CD4-positive, alpha-beta T cell (primary cell): Measurements from ENCODE around the gene MYBPC3. TPM values are rescaled to one million over a fixed set of nuclear protein-coding genes. Genes with fewer than 3 reads are reported as not detected.
A peak's percentile ranks its signal among the peaks of the same experiment; 100 is the strongest.

Experiments
- ATAC-seq: fragments of 200-7000 bp; cut with Tn5 transposase; one replicate; pipeline ENCODE4 v1.10.0; 2022; ENCODE audit warnings: mild to moderate bottlenecking; ENCODE audit not compliant: poor library complexity
- CTCF ChIA-PET: fragments of 350-600 bp; sonication (Branson Sonifier 250); formaldehyde crosslinking; loops from one replicate; lab custom pipeline; 2021; ENCODE audit warnings: antibody characterized with exemption, inconsistent platforms; lab: Charles Lee
- POLR2A ChIA-PET: fragments of 350-600 bp; sonication (Branson Sonifier 250); formaldehyde crosslinking; loops from one replicate; lab custom pipeline; 2021; ENCODE audit warnings: antibody characterized with exemption, inconsistent platforms; lab: Charles Lee
- DNase-seq, 14 experiments: peaks; one replicate each; pipeline ENCODE4 v3.0.0-alpha.2; 2013 to 2020; ENCODE audit warnings: mixed read lengths in 2 of 14
- H3K27ac ChIP-seq, 2 donors: one replicate each; pipeline versions ENCODE4 v1.5.1 to v1.7.0; 2013; ENCODE audit warnings: low read length in 2 of 2, low read depth in 1 of 2, mild to moderate bottlenecking in 1 of 2
- H3K27me3 ChIP-seq, 2 experiments: 1 replicate in 1 of 2; 2 replicates in 1 of 2; pipeline versions ENCODE4 v1.6.1 to v1.7.0; 2013; ENCODE audit warnings: low read length in 2 of 2, control low read depth in 1 of 2, mild to moderate bottlenecking in 1 of 2, moderate library complexity in 1 of 2; ENCODE audit not compliant: insufficient read depth in 2 of 2, control insufficient read depth in 1 of 2
- H3K36me3 ChIP-seq: one replicate; pipeline ENCODE4 v1.6.1; 2013; ENCODE audit warnings: low read length, control low read depth; ENCODE audit not compliant: insufficient read depth
- H3K4me1 ChIP-seq: one replicate; pipeline ENCODE4 v1.6.1; 2013; ENCODE audit warnings: low read length, control low read depth; ENCODE audit not compliant: insufficient read depth
- H3K4me3 ChIP-seq: one replicate; pipeline ENCODE4 v1.5.1; 2013; ENCODE audit warnings: mild to moderate bottlenecking, low read length, moderate library complexity
- H3K9me3 ChIP-seq, 2 experiments: 1 replicate in 1 of 2; 2 replicates in 1 of 2; pipeline versions ENCODE4 v1.6.1 to v1.7.0; 2013; ENCODE audit warnings: low read length in 2 of 2, mild to moderate bottlenecking in 2 of 2, control low read depth in 1 of 2, moderate library complexity in 1 of 2; ENCODE audit not compliant: control insufficient read depth in 1 of 2, insufficient read depth in 1 of 2
- H3K27ac Mint-ChIP-seq: one replicate; pipeline ENCODE4 v1.8.0; 2020; ENCODE audit warnings: mixed read lengths
- H3K27me3 Mint-ChIP-seq: one replicate; pipeline ENCODE4 v1.8.0; 2021; ENCODE audit warnings: mixed read lengths
- H3K36me3 Mint-ChIP-seq: one replicate; pipeline ENCODE4 v1.8.0; 2021; ENCODE audit warnings: low read depth, mixed read lengths
- H3K4me1 Mint-ChIP-seq: one replicate; pipeline ENCODE4 v1.8.0; 2021; ENCODE audit warnings: low read depth, mixed read lengths
- H3K4me3 Mint-ChIP-seq: one replicate; pipeline ENCODE4 v1.8.0; 2020; ENCODE audit warnings: mild to moderate bottlenecking, mixed read lengths
- H3K9me3 Mint-ChIP-seq: one replicate; pipeline ENCODE4 v1.8.0; 2020; ENCODE audit warnings: mixed read lengths
- CTCF ChIP-seq: fragments of 200-600 bp; IDR thresholded peaks from one replicate; pipeline ENCODE4 v1.8.0; 2022; ENCODE audit warnings: antibody characterized with exemption, mild to moderate bottlenecking
- intact Hi-C, 2 experiments: fragments of 100-400 bp; cut with DNase I in 1 of 2; cut with micrococcal nuclease in 1 of 2; formaldehyde crosslinking; loops; one replicate each; pipeline versions ENCODE4 v1.15.1 to v1.9.0; 2023 to 2025; cut with DNase I, micrococcal nuclease
- polyA plus RNA-seq, 2 donors: library from polyadenylated mRNA; unstranded; fragments of 120-200 nt; gene quantifications; one replicate each; pipeline ENCODE4 v1.2.1, GENCODE V29; 2013
- total RNA-seq, 174 experiments: library from RNA in 2 of 174; stranded (reverse) in 2 of 174; gene quantifications; one replicate each; pipeline ENCODE4 v1.2.3 and lab custom pipeline; 2021 to 2026

Gene MYBPC3
- total RNA-seq (not detected), total RNA-seq (lab: John Stamatoyannopoulos, UW) (0 to 0.86 (median 0.07) reads per million in 172 experiments)
- polyA plus RNA-seq (2013, experiment 1 of 2), result 0.08 TPM
- polyA plus RNA-seq (2013, experiment 2 of 2), result 0.11 TPM

GRCh38 chr11:47352556-47352955, at the start of gene MYBPC3:
Gene MYBPC3, minus strand, starts transcription at chr11:47352702. Its CDS starts 55 bp downstream, at chr11:47352647.
- Mint-ChIP-seq H3K27ac (no peak within 1 kb of the TSS), H3K4me1 (no peaks in the 10 kb centered on the region), H3K4me3 (no peak within 1 kb of the TSS), H3K27me3 (no peaks in the 10 kb centered on the region), H3K9me3 (no peaks in the 10 kb centered on the region), H3K36me3 (no peaks in the 10 kb centered on the region)
- Histone ChIP-seq H3K4me3 (no peak within 1 kb of the TSS), H3K4me1 (no peaks in the 10 kb centered on the region), H3K27me3 (no peaks in the 10 kb centered on the region), H3K36me3 (no peaks in the 10 kb centered on the region), H3K9me3 (no peaks in the 10 kb centered on the region), H3K27ac (no peak within 1 kb of the TSS)
- CTCF ChIA-PET, result no interaction called here
- TF ChIP-seq CTCF, result no peak
- ATAC-seq, result no peak
- intact Hi-C loops, result no loop called here
- no peak for DNase-seq
- POLR2A ChIA-PET, result no interaction called here

DNA sequence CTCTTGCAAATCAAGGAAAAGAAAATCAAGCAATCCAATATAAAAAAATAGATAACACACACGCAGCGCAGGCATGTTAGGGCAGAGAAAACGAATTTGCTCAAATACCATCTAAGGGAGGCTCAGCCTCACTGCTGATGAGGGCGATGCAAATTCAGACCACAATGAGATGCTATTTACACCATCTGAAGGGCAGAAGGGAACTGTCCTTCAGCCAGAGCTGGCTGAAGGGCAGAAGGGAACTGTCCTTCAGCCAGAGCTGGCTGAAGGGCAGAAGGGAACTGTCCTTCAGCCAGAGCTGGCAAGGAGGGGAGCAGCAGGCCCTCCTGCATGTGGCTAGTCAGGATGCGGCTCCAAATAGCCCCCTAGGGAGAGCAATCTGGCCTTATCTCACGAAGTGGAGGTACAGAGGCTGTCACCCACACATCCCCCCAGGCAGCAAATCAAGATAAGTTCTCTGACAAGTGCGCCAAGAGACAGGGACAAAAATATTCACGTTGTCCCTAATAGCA, 48.3 kb upstream of the MYBPC3 start:
- POLR2A ChIA-PET, result interaction anchor here (0.8 to 1.7 kb wide), 3 partner anchors 8 to 27 kb away, joined by 3 to 12 read pairs (median 10); partner anchors contain the start of genes PSMC3 and SLC39A13
- peaks cover 27% of the 10 kb centered on the region for H3K4me1 ChIP-seq
- no peaks in the 10 kb centered on the region for H3K27me3 ChIP-seq
- no peaks in the 10 kb centered on the region for H3K36me3 Mint-ChIP-seq
- CTCF ChIA-PET, result interaction anchor here (0.6 to 2.0 kb wide), 2 partner anchors 8 to 27 kb away, joined by 3 to 9 read pairs; partner anchors contain the start of gene SLC39A13
- H3K4me3 ChIP-seq, result peak overlapping the region; percentile 71
- no peaks in the 10 kb centered on the region for H3K27me3 Mint-ChIP-seq
- ATAC-seq, result peak; percentile 9
- no peaks in the 10 kb centered on the region for H3K9me3 ChIP-seq
- H3K4me1 Mint-ChIP-seq, result peaks cover 26% of the 10 kb centered on the region
- intact Hi-C loops, result loop anchor here in 1 of 2 experiments (10.0 kb wide), 2 partner anchors 364 to 466 kb away; partner anchors contain the start of genes CSTPP1 and FNBP4
- H3K36me3 ChIP-seq, result no peaks in the 10 kb centered on the region
- peak overlapping the region in 1 of 2 donors; percentile 67 for H3K27ac ChIP-seq
- peak overlapping the region; percentile 90 for H3K4me3 Mint-ChIP-seq
- H3K9me3 Mint-ChIP-seq, result no peaks in the 10 kb centered on the region
- no peak for DNase-seq
- no peak for TF ChIP-seq CTCF
- peak overlapping the region; percentile 78 for H3K27ac Mint-ChIP-seq

DNA sequence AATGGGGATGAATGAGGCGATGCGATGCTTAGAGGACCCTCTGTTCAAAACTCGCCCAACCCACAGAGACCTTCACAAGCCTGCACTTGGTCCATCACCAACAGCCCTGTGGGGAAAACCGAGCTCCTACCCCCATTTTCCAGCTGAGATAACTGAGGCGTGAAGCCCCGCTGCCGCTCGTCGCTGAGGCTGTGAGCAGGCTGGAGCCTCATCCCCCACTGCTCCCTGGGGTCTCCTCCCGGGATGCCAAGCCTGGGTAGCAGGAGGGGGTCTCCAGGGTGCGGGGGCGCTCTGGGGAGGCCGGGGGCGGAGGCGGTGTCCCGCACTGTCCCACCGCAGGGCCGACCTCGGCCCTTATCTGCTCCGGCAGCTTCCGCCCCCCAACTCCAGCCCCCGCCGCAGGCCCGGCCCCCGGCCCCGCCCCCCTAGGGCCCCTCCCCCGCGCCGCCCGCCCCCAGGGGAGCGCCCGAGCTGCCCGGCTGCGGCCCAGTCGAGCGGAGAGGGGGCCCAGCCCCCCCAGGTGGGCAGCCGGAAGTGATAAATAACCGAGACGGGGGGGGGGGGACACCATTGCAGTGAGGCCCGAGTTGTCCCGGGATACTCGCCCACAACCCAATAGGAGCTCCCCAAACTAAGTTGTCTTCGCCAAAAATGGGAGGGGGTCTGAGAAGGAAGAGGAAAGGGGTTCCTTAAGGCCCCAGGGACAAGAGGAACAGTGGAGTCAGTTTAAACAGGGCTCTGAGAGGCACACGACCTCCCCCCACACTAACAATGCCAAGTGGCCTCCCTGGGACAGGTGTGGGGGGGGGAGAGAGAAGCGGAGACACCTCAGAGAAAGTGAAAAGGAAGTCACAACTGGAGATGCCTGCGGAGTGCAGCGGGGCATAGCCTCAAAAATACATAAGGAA, 47.6 kb upstream of the MYBPC3 start:
- H3K9me3 ChIP-seq, result no peaks in the 10 kb centered on the region
- H3K27me3 Mint-ChIP-seq, result no peaks in the 10 kb centered on the region
- no peaks in the 10 kb centered on the region for H3K36me3 Mint-ChIP-seq
- peak overlapping the region; percentile 71 for H3K4me3 ChIP-seq
- ATAC-seq, result peak; percentile 76
- TF ChIP-seq CTCF, result no peak
- H3K36me3 ChIP-seq, result no peaks in the 10 kb centered on the region
- peaks cover 34% of the 10 kb centered on the region for H3K4me1 ChIP-seq
- H3K27me3 ChIP-seq, result no peaks in the 10 kb centered on the region
- ChIA-PET CTCF (interaction anchor here (0.6 to 2.0 kb wide), 4 partner anchors 8 to 54 kb away, joined by 3 to 9 read pairs (median 3); partner anchors contain the start of gene SLC39A13), POLR2A (interaction anchor here (0.6 to 1.7 kb wide), 9 partner anchors 8 to 29 kb away, joined by 3 to 12 read pairs (median 4); partner anchors contain the start of genes PSMC3, SLC39A13 and SPI1)
- H3K9me3 Mint-ChIP-seq, result no peaks in the 10 kb centered on the region
- peaks cover 33% of the 10 kb centered on the region for H3K4me1 Mint-ChIP-seq
- intact Hi-C loops, result loop anchor here in 1 of 2 experiments (10.0 kb wide), 2 partner anchors 365 to 465 kb away; partner anchors contain the start of genes CSTPP1 and FNBP4
- peak overlapping the region; percentile 65 to 67 for H3K27ac ChIP-seq
- H3K27ac Mint-ChIP-seq, result peak overlapping the region; percentile 78
- peak in 10 of 14 experiments; percentile 31 to 70 (median 50) for DNase-seq
- H3K4me3 Mint-ChIP-seq, result peak overlapping the region; percentile 90
